Smooth muscle cell (in vitro differentiated cells): ENCODE results near the gene MTCL1. TPM values are rescaled to one million over a fixed set of nuclear protein-coding genes. Genes with fewer than 3 reads are reported as not detected.

Source experiments
- DNase-seq: peaks from one replicate; lab custom pipeline; 2025; ENCODE audit not compliant: unreplicated experiment; lab: John Stamatoyannopoulos, UW
- H2AFZ ChIP-seq: fragments of 200-600 bp; sonication (generic); 2 replicates; pipeline ENCODE4 v1.6.0; 2016; ENCODE audit warnings: antibody characterized with exemption, low read depth, mild to moderate bottlenecking
- H3F3A ChIP-seq: fragments of 200-600 bp; sonication (generic); 2 replicates; pipeline ENCODE4 v1.6.0; 2017; ENCODE audit warnings: antibody characterized with exemption, low read depth
- H3K27ac ChIP-seq: fragments of 200-600 bp; sonication (generic); 2 replicates; pipeline ENCODE4 v1.5.1; 2016; ENCODE audit warnings: low read depth, mild to moderate bottlenecking
- H3K27me3 ChIP-seq: fragments of 200-600 bp; sonication (generic); 2 replicates; pipeline ENCODE4 v1.6.1; 2016; ENCODE audit warnings: low read depth, mild to moderate bottlenecking
- H3K36me3 ChIP-seq: fragments of 200-600 bp; sonication (generic); 2 replicates; pipeline ENCODE4 v1.5.1; 2016; ENCODE audit warnings: low read depth
- H3K4me1 ChIP-seq: fragments of 200-600 bp; sonication (generic); 2 replicates; pipeline ENCODE4 v1.5.1; 2016; ENCODE audit warnings: low read depth
- H3K4me2 ChIP-seq: fragments of 200-600 bp; sonication (generic); 2 replicates; pipeline ENCODE4 v1.6.0; 2016; ENCODE audit warnings: mild to moderate bottlenecking
- H3K4me3 ChIP-seq: fragments of 200-600 bp; sonication (generic); 2 replicates; pipeline ENCODE4 v1.5.1; 2016; ENCODE audit warnings: mild to moderate bottlenecking
- H3K79me2 ChIP-seq: fragments of 200-600 bp; sonication (generic); 2 replicates; pipeline ENCODE4 v1.6.0; 2016; ENCODE audit warnings: low read depth, mild to moderate bottlenecking
- H3K9ac ChIP-seq: fragments of 200-600 bp; sonication (generic); 2 replicates; pipeline ENCODE4 v1.6.0; 2016; ENCODE audit warnings: low read depth
- H3K9me3 ChIP-seq: fragments of 200-600 bp; sonication (generic); replicated peaks from 2 replicates; pipeline ENCODE4 v1.5.1; 2016; ENCODE audit warnings: low read depth
- H4K20me1 ChIP-seq: fragments of 200-600 bp; sonication (generic); 2 replicates; pipeline ENCODE4 v1.6.0; 2016; ENCODE audit warnings: low read depth
- WGBS: methylation state at CpG from one replicate; pipeline ENCODE4 v1.1.7; 2016; ENCODE audit warnings: low lambda C conversion rate; 5-methylcytosine and 5-hydroxymethylcytosine counted together
- polyA plus RNA-seq: library from polyadenylated mRNA; unstranded; fragments of >200 nt; fragmentation: Nextera tagmentation; extraction: Ambion mirVana; gene quantifications from 2 replicates; pipeline ENCODE4 v1.2.1, GENCODE V29; 2016
- total RNA-seq: library from RNA; depleted of rRNA; stranded (reverse); fragments of >200 nt; gene quantifications from 2 replicates; pipeline ENCODE4 v1.2.3, GENCODE V29; 2014
- TF ChIP-seq, protein P1 (sequence below): fragments of 200-600 bp; sonication (generic); IDR thresholded peaks from 2 replicates; pipeline ENCODE4 v1.5.1; 2017; ENCODE audit warnings: borderline replicate concordance, mild to moderate bottlenecking, antibody characterized with exemption; ENCODE audit not compliant: insufficient read depth, poor library complexity, severe bottlenecking

Gene MTCL1
- total and polyA plus RNA-seq, 2 experiments from 2014 or later: 5.5 to 15.2 TPM

DNA sequence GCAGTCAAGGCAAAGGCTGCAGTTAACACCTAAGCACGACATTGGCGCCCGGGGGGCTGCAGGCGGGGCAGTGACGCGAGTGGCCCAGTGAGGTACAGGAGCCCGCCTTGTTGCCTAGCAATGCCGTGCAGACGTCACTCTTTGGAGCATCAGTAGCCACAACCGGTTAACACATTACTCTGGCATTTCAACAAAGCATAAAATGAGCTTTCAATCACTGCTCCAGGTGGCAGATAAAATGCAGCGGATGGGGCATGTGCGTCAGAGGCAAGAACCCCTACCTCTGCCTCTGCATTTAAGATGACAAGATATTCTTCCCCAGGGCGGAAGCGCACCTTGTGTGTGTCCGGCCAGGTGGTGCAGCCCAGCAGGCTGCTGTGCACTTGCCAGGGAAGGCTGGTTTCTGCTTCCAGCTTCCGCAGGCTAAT is 139.4 kb downstream of the MTCL1 start:
- 85% methylated on average over 16 of the region's 16 CpGs for WGBS
- no peak overlapping the region for H2AFZ ChIP-seq
- no peaks in the 10 kb centered on the region for H3K79me2 ChIP-seq
- TF ChIP-seq, protein P1, sequence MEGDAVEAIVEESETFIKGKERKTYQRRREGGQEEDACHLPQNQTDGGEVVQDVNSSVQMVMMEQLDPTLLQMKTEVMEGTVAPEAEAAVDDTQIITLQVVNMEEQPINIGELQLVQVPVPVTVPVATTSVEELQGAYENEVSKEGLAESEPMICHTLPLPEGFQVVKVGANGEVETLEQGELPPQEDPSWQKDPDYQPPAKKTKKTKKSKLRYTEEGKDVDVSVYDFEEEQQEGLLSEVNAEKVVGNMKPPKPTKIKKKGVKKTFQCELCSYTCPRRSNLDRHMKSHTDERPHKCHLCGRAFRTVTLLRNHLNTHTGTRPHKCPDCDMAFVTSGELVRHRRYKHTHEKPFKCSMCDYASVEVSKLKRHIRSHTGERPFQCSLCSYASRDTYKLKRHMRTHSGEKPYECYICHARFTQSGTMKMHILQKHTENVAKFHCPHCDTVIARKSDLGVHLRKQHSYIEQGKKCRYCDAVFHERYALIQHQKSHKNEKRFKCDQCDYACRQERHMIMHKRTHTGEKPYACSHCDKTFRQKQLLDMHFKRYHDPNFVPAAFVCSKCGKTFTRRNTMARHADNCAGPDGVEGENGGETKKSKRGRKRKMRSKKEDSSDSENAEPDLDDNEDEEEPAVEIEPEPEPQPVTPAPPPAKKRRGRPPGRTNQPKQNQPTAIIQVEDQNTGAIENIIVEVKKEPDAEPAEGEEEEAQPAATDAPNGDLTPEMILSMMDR: no peak
- H3K9me3 ChIP-seq: no peaks in the 10 kb centered on the region
- H3K9ac ChIP-seq: no peak overlapping the region
- no peak overlapping the region for H3K4me3 ChIP-seq
- no peaks in the 10 kb centered on the region for H4K20me1 ChIP-seq
- H3K27me3 ChIP-seq: no peaks in the 10 kb centered on the region
- no peaks in the 10 kb centered on the region for H3K4me1 ChIP-seq
- no peaks in the 10 kb centered on the region for H3F3A ChIP-seq
- H3K27ac ChIP-seq: no peak overlapping the region
- H3K4me2 ChIP-seq: no peak overlapping the region
- no peaks in the 10 kb centered on the region for H3K36me3 ChIP-seq
- DNase-seq: no peak

DNA sequence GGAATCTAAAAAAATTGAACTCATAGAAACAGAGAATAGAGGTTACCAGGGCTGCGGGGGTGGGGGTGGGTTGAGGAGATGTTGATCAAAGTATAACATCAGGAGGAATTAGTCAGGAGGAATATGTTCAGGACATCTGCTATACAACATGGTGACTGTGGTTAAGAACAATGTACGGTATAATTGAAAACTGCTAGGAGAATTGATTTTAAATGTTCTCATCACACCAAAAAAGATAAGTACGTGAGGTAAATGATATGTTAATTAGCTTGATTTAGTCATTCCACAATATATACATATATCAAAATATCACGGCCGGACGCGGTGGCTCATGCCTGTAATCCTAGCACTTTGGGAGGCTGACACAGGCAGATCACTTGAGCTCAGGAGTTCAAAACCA is 140.2 kb downstream of the MTCL1 start:
- TF ChIP-seq, protein P1: no peak

DNA sequence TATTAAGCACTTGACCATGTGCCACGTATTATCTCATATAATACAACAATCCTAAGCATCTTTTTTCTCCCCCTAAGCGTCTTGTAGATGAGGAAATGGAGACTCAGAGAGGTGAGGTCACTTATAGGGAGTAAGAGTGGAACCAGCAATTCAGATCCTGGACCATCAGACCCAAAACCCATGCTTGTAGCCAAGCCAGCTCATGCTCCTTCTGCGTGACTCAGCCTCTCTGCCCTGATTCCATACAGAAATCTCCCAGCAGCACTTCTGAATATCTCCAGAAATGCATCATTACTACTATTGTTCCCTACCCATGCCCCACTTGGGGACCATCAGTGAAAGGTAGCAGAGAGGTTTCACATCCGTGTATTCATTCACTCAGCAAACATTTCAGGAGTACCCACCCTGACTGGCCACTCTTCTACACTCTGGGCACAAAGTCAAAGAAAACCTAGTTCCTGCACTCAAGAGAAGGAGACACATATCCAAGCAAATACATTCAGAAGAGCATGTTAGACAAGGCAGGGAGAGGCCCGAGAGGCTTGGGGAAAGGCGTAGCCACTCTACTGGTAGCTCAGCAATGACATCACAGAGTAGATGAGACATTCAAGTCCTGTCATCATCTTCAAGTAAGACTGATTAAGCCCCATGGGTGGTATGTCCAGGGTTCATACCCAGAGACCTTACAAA is 141.9 kb downstream of the MTCL1 start:
- Histone ChIP-seq H3K4me1 (no peaks in the 10 kb centered on the region), H3K79me2 (no peaks in the 10 kb centered on the region), H3F3A (no peaks in the 10 kb centered on the region), H3K36me3 (no peaks in the 10 kb centered on the region), H3K9me3 (no peaks in the 10 kb centered on the region), H3K4me2 (no peak overlapping the region), H3K9ac (no peak overlapping the region), H3K4me3 (no peak overlapping the region), H3K27ac (no peak overlapping the region), H4K20me1 (no peaks in the 10 kb centered on the region), H3K27me3 (no peaks in the 10 kb centered on the region), H2AFZ (no peak overlapping the region)
- WGBS: 97% methylated on average over 6 of the region's 6 CpGs
- no peak for DNase-seq
- TF ChIP-seq, protein P1: no peak

More for the DNA sequence above, 140.2 kb downstream of the MTCL1 start:
- Histone ChIP-seq H4K20me1 (no peaks in the 10 kb centered on the region), H3K4me1 (no peaks in the 10 kb centered on the region), H3K79me2 (no peaks in the 10 kb centered on the region), H3K4me3 (no peak overlapping the region), H3K27me3 (no peaks in the 10 kb centered on the region), H3K9ac (no peak overlapping the region), H3K27ac (no peak overlapping the region), H2AFZ (no peak overlapping the region), H3F3A (no peaks in the 10 kb centered on the region), H3K4me2 (no peak overlapping the region), H3K9me3 (no peaks in the 10 kb centered on the region), H3K36me3 (no peaks in the 10 kb centered on the region)
- no peak for DNase-seq
- WGBS: 89% methylated on average over 7 of the region's 7 CpGs

DNA sequence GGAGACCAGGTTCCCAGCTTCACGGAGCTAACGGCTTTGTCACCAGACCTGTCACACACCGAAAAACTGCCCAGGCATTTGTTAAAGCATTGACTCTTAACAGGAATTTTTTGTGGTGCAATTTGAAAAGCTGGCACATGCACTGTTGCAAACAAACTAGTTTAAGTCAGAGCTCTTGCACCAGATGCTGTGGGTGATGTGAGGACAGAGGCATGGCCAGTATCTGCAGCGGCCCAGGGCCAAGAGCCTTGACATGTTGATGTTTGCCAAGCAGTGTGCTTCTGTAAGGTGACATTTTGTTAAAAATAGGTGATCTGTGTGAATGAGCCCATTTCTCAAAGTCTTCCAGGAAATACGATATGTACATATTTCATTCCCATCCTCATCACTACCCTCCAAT is 142.5 kb downstream of the MTCL1 start:
- no peak overlapping the region for H3K27ac ChIP-seq
- H3K27me3 ChIP-seq: no peaks in the 10 kb centered on the region
- no peak overlapping the region for H3K9ac ChIP-seq
- no peaks in the 10 kb centered on the region for H4K20me1 ChIP-seq
- no peak overlapping the region for H3K4me2 ChIP-seq
- no peaks in the 10 kb centered on the region for H3F3A ChIP-seq
- no peak overlapping the region for H3K4me3 ChIP-seq
- WGBS: 83% methylated on average over 5 of the region's 5 CpGs
- H3K4me1 ChIP-seq: no peaks in the 10 kb centered on the region
- H2AFZ ChIP-seq: no peak overlapping the region
- H3K9me3 ChIP-seq: no peaks in the 10 kb centered on the region
- no peak for DNase-seq
- no peaks in the 10 kb centered on the region for H3K79me2 ChIP-seq
- TF ChIP-seq, protein P1: no peak
- H3K36me3 ChIP-seq: no peaks in the 10 kb centered on the region
